Loucy (cell line): Measurements from ENCODE around the gene THAP4.

ENCODE experiments used
- H2AFZ ChIP-seq: fragments of 200-600 bp; sonication (generic); 2 replicates; pipeline ENCODE4 v1.6.0; 2016; ENCODE audit warnings: antibody characterized with exemption, mild to moderate bottlenecking, low read length, moderate library complexity
- H3F3A ChIP-seq: fragments of 200-600 bp; 2 replicates; pipeline ENCODE4 v1.6.0; 2016; ENCODE audit warnings: antibody characterized with exemption, low read depth, mild to moderate bottlenecking
- H3K27me3 ChIP-seq: fragments of 200-600 bp; sonication (generic); 2 replicates; pipeline ENCODE4 v1.6.1; 2014; ENCODE audit warnings: low read length, mild to moderate bottlenecking; ENCODE audit not compliant: insufficient read depth, poor library complexity, severe bottlenecking
- H3K36me3 ChIP-seq: fragments of 200-600 bp; sonication (generic); 2 replicates; pipeline ENCODE4 v1.6.1; 2016; ENCODE audit warnings: low read length; ENCODE audit not compliant: insufficient read depth
- H3K4me1 ChIP-seq: fragments of 200-600 bp; sonication (generic); 2 replicates; pipeline ENCODE4 v1.5.1; 2014; ENCODE audit warnings: low read length, mild to moderate bottlenecking; ENCODE audit not compliant: insufficient read depth, poor library complexity, severe bottlenecking
- H3K4me2 ChIP-seq: fragments of 200-600 bp; sonication (generic); 2 replicates; pipeline ENCODE4 v1.6.0; 2014; ENCODE audit warnings: antibody characterized with exemption, low read length, low read depth, mild to moderate bottlenecking; ENCODE audit not compliant: poor library complexity, severe bottlenecking
- H3K4me3 ChIP-seq: fragments of 200-600 bp; sonication (generic); 2 replicates; pipeline ENCODE4 v1.5.1; 2014; ENCODE audit warnings: low read length, mild to moderate bottlenecking, mixed read lengths; ENCODE audit not compliant: poor library complexity, severe bottlenecking
- H3K79me2 ChIP-seq: fragments of 200-600 bp; sonication (generic); 2 replicates; pipeline ENCODE4 v1.6.1; 2014; ENCODE audit warnings: low read length; ENCODE audit not compliant: insufficient read depth
- H3K9ac ChIP-seq: fragments of 200-600 bp; sonication (generic); 2 replicates; pipeline ENCODE4 v1.6.0; 2014; ENCODE audit warnings: mild to moderate bottlenecking, low read depth, low read length, moderate library complexity; ENCODE audit not compliant: poor library complexity, severe bottlenecking
- H3K9me2 ChIP-seq: fragments of 200-600 bp; sonication (generic); replicated peaks from 2 replicates; pipeline ENCODE4 v1.6.1; 2016; ENCODE audit warnings: low read depth, low read length, mixed read lengths
- H3K9me3 ChIP-seq: fragments of 200-600 bp; sonication (generic); 2 replicates; pipeline ENCODE4 v1.6.1; 2014; ENCODE audit warnings: mild to moderate bottlenecking, antibody characterized with exemption, low read length, low read depth; ENCODE audit not compliant: insufficient read depth
- H4K20me1 ChIP-seq: fragments of 200-600 bp; sonication (generic); 2 replicates; pipeline ENCODE4 v1.6.0; 2014; ENCODE audit warnings: antibody characterized with exemption, low read length, mild to moderate bottlenecking; ENCODE audit not compliant: insufficient read depth, poor library complexity, severe bottlenecking
- CTCF ChIP-seq: fragments of 200-600 bp; sonication (generic); conservative IDR thresholded peaks from 2 replicates; pipeline ENCODE4 v1.5.1; 2014; ENCODE audit warnings: mild to moderate bottlenecking, antibody characterized with exemption, low read length
- EZH2phosphoT487 ChIP-seq: fragments of 200-600 bp; IDR thresholded peaks from 2 replicates; pipeline ENCODE4 v1.6.1; 2018; ENCODE audit warnings: antibody characterized with exemption, mild to moderate bottlenecking, moderate library complexity, borderline replicate concordance

Gene THAP4

GRCh38 chr2:241619597-241620418 lies 17.1 kb downstream of the THAP4 start:
- Histone ChIP-seq H3K4me2 (no peak overlapping the region), H3K4me1 (peaks cover 11% of the 10 kb centered on the region), H3K9me3 (no peaks in the 10 kb centered on the region), H3K9ac (no peak overlapping the region), H3F3A (no peaks in the 10 kb centered on the region), H3K36me3 (peaks cover 3% of the 10 kb centered on the region; the same call in 1 of the 2 replicates), H3K27me3 (no peaks in the 10 kb centered on the region), H2AFZ (no peak overlapping the region), H3K4me3 (no peak overlapping the region), H3K79me2 (peaks cover 28% of the 10 kb centered on the region), H3K9me2 (no peaks in the 10 kb centered on the region), H4K20me1 (no peaks in the 10 kb centered on the region)
- TF ChIP-seq EZH2phosphoT487 = no peak
- no peak for TF ChIP-seq CTCF

GRCh38 chr2:241618829-241619228 lies 18.1 kb downstream of the THAP4 start:
- Histone ChIP-seq H3K9me2 (no peaks in the 10 kb centered on the region), H3K36me3 (peaks cover 3% of the 10 kb centered on the region; the same call in 1 of the 2 replicates), H3K4me2 (no peak overlapping the region), H2AFZ (no peak overlapping the region), H3K4me3 (no peak overlapping the region), H3K4me1 (peaks cover 11% of the 10 kb centered on the region), H3K9me3 (no peaks in the 10 kb centered on the region), H3K27me3 (no peaks in the 10 kb centered on the region), H3K9ac (peak overlapping the region; percentile 64), H3F3A (no peaks in the 10 kb centered on the region), H4K20me1 (no peaks in the 10 kb centered on the region), H3K79me2 (peaks cover 28% of the 10 kb centered on the region)
- TF ChIP-seq EZH2phosphoT487 (no peak), CTCF (no peak)

- no peaks in the 10 kb centered on the region for H3K9me2 ChIP-seq
- H3K4me3 ChIP-seq = peak overlapping the region; percentile 74
- peak overlapping the region; percentile 74 for H2AFZ ChIP-seq
- no peaks in the 10 kb centered on the region for H3K9me3 ChIP-seq
- TF ChIP-seq EZH2phosphoT487 = no peak
- TF ChIP-seq CTCF = no peak
- no peaks in the 10 kb centered on the region for H4K20me1 ChIP-seq
- no peaks in the 10 kb centered on the region for H3K27me3 ChIP-seq
- no peaks in the 10 kb centered on the region for H3F3A ChIP-seq
- H3K79me2 ChIP-seq = peaks cover 28% of the 10 kb centered on the region
- peaks cover 3% of the 10 kb centered on the region; the same call in 1 of the 2 replicates for H3K36me3 ChIP-seq
- H3K9ac ChIP-seq = peak overlapping the region; percentile 64
- peak overlapping the region; percentile 74 for H3K4me2 ChIP-seq
- H3K4me1 ChIP-seq = peaks cover 11% of the 10 kb centered on the region
Observed at GRCh38 chr2:241618296-241618805, 18.6 kb downstream of the THAP4 start.
